MCF 10A (cell line): ENCODE data around the gene IMMP2L. TPM values are rescaled to one million over a fixed set of nuclear protein-coding genes. Genes with fewer than 3 reads are reported as not detected.

ENCODE experiments used
- BruUV-seq: library from RNA; stranded (reverse); fragments of 400-500 nt; replicated peaks from 2 replicates; lab custom pipeline; 2021; lab: Mats Ljungman, UMichigan
- CTCF ChIA-PET: fragments of 300-600 bp; sonication (Branson Sonifier 250); formaldehyde crosslinking; extraction: SDS; loops from one replicate; lab custom pipeline; 2021; ENCODE audit warnings: antibody characterized with exemption, inconsistent platforms; lab: Yijun Ruan, JAX
- POLR2A ChIA-PET: fragments of 300-600, 350-650 bp; sonication (Branson Sonifier 250); formaldehyde crosslinking; extraction: SDS; loops from one replicate; lab custom pipeline; 2020; ENCODE audit warnings: antibody characterized with exemption, inconsistent platforms; lab: Yijun Ruan, JAX
- DNase-seq: peaks from one replicate; pipeline ENCODE4 v3.0.0-alpha.2; 2018; ENCODE audit not compliant: unreplicated experiment
- H3K27ac Mint-ChIP-seq: one replicate; pipeline ENCODE4 v1.8.0; 2022; ENCODE audit warnings: mild to moderate bottlenecking, low read depth, mixed read lengths; ENCODE audit not compliant: unreplicated experiment
- H3K27me3 Mint-ChIP-seq: one replicate; pipeline ENCODE4 v1.8.0; 2022; ENCODE audit warnings: mixed read lengths; ENCODE audit not compliant: insufficient read depth, unreplicated experiment
- H3K36me3 Mint-ChIP-seq: one replicate; pipeline ENCODE4 v1.8.0; 2022; ENCODE audit warnings: mild to moderate bottlenecking, moderate library complexity, mixed read lengths; ENCODE audit not compliant: insufficient read depth, unreplicated experiment
- H3K4me1 Mint-ChIP-seq: one replicate; pipeline ENCODE4 v1.8.0; 2022; ENCODE audit warnings: mixed read lengths; ENCODE audit not compliant: insufficient read depth, unreplicated experiment
- H3K4me3 Mint-ChIP-seq: one replicate; pipeline ENCODE4 v1.8.0; 2022; ENCODE audit warnings: mild to moderate bottlenecking, moderate library complexity, mixed read lengths; ENCODE audit not compliant: unreplicated experiment
- H3K9me3 Mint-ChIP-seq: one replicate; pipeline ENCODE4 v1.8.0; 2022; ENCODE audit warnings: mixed read lengths; ENCODE audit not compliant: unreplicated experiment
- CTCF ChIP-seq: fragments of 200-600 bp; IDR thresholded peaks from one replicate; pipeline ENCODE4 v1.8.0; 2022; ENCODE audit warnings: antibody characterized with exemption, mild to moderate bottlenecking; ENCODE audit not compliant: unreplicated experiment
- intact Hi-C: fragments of 100-400 bp; cut with micrococcal nuclease; formaldehyde crosslinking; loops from 2 replicates; pipeline ENCODE4 v1.14.1; 2022
- total RNA-seq: library from RNA; stranded (reverse); gene quantifications from 2 replicates; pipeline ENCODE4 v1.2.3, GENCODE V29; 2022

The IMMP2L gene
- total RNA-seq, 1 experiment from 2014 or later, result 23.7 TPM

DNA sequence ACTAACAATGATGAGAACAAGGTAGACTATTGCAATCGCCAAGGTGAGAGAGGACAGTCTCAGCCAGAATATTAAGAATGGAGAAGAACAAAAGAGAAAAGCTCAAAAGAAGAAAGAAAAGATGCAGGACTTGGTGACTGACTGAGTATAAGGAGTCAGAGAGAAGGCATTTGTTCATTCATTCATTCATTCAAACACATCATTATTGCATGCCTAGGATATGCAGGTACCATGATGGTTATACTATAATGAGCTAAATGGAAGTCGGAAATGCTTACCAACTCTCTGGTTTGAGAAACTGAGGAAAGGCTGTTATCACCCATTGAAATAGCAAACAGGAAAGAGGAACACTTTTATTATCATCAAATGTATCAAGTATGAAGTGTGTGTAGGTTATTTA lies 180.7 kb downstream of the IMMP2L start:
- Mint-ChIP-seq H3K27ac (no peak overlapping the region), H3K9me3 (peaks cover 9% of the 10 kb centered on the region), H3K27me3 (no peaks in the 10 kb centered on the region), H3K4me1 (peaks cover 26% of the 10 kb centered on the region), H3K4me3 (no peak overlapping the region), H3K36me3 (no peaks in the 10 kb centered on the region)
- no peak for DNase-seq
- no peak for TF ChIP-seq CTCF
- ChIA-PET CTCF (no interaction called here), POLR2A (no interaction called here)
- BruUV-seq, result no TSS peak
- intact Hi-C loops, result no loop called here

- H3K9me3 Mint-ChIP-seq, result peaks cover 9% of the 10 kb centered on the region
- H3K27me3 Mint-ChIP-seq, result no peaks in the 10 kb centered on the region
- BruUV-seq, result no TSS peak
- ChIA-PET CTCF (interaction anchor here (0.5 to 1.1 kb wide), 2 partner anchors 17 to 355 kb away, joined by 3 read pairs; no protein-coding TSS in a partner anchor), POLR2A (no interaction called here)
- H3K4me1 Mint-ChIP-seq, result peaks cover 26% of the 10 kb centered on the region
- no peak for TF ChIP-seq CTCF
- no peaks in the 10 kb centered on the region for H3K36me3 Mint-ChIP-seq
- H3K27ac Mint-ChIP-seq, result no peak overlapping the region
- DNase-seq, result no peak
- intact Hi-C loops, result no loop called here
- no peak overlapping the region for H3K4me3 Mint-ChIP-seq
Observed at GRCh38 chr7:111380945-111381344, 181.3 kb downstream of the IMMP2L start.

DNA sequence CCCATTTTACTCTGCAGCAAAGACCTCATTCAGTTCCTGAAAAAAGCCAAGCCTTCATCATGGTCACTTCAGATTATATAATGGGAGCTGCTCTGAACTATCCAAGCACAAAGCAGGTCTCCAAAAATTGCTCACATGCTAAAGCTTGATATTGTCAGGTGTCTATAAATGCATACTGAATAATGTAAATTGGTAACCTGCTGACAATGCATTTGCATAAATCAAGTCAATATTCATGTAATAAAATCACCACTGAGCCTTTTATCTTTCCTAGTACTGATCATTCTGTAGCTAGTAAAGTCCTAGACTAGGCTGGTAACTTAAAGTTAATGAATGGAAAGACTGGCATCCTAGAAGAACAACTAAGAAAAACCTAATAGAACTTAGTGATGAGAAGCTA lies 188.3 kb downstream of the IMMP2L start:
- intact Hi-C loops, result no loop called here
- H3K9me3 Mint-ChIP-seq, result no peaks in the 10 kb centered on the region
- H3K4me1 Mint-ChIP-seq, result peaks cover 5% of the 10 kb centered on the region
- no peak for TF ChIP-seq CTCF
- no peaks in the 10 kb centered on the region for H3K36me3 Mint-ChIP-seq
- no peak overlapping the region for H3K4me3 Mint-ChIP-seq
- BruUV-seq, result no TSS peak
- H3K27me3 Mint-ChIP-seq, result no peaks in the 10 kb centered on the region
- CTCF ChIA-PET, result interaction anchor here (1.7 kb wide), 1 partner anchor 15 kb away, joined by 5 read pairs; no protein-coding TSS in a partner anchor
- no peak overlapping the region for H3K27ac Mint-ChIP-seq
- no peak for DNase-seq
- POLR2A ChIA-PET, result interaction anchor here (1.0 kb wide), 1 partner anchor 9 kb away, joined by 3 read pairs; no protein-coding TSS in a partner anchor

DNA sequence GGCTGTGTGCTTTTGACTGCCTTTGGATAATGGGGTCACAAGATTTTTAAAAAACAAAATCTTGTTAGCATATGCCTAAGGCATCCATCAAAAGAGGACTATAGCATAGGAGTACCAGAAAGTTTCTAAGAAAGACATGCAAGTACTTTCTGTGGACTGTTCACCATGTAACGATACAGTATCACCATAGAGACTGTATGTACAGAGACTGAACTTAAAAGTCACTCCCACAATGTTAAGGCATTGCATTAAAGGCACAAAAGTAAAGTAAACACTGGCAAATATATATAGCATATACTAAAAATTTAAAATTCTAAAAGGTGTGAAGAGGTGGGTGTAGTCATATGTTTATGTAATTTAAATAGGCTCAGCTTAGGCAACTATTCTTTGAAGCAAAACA lies 190.9 kb downstream of the IMMP2L start:
- no peaks in the 10 kb centered on the region for H3K9me3 Mint-ChIP-seq
- ChIA-PET CTCF (no interaction called here), POLR2A (no interaction called here)
- no peaks in the 10 kb centered on the region for H3K36me3 Mint-ChIP-seq
- intact Hi-C loops, result no loop called here
- BruUV-seq, result no TSS peak
- H3K27me3 Mint-ChIP-seq, result no peaks in the 10 kb centered on the region
- H3K4me3 Mint-ChIP-seq, result no peak overlapping the region
- DNase-seq, result no peak
- TF ChIP-seq CTCF, result no peak
- no peak overlapping the region for H3K27ac Mint-ChIP-seq
- H3K4me1 Mint-ChIP-seq, result peaks cover 5% of the 10 kb centered on the region
